ENCODE results near the gene TRNP1. TPM values are rescaled to one million over a fixed set of nuclear protein-coding genes. Genes with fewer than 3 reads are reported as not detected.
"Not testable (repeated sequence)": the region's sequence is repeated elsewhere in the genome, so short reads cannot be mapped to it uniquely, and the experiment has no call there.

TRNP1 gene, protein sequence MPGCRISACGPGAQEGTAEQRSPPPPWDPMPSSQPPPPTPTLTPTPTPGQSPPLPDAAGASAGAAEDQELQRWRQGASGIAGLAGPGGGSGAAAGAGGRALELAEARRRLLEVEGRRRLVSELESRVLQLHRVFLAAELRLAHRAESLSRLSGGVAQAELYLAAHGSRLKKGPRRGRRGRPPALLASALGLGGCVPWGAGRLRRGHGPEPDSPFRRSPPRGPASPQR
- 10 to 100 TPM in 1 of 4 donors, 1 to 10 TPM in 2, not detected in 1; 1.9 to 12.2 (median 3.2) TPM for total RNA-seq

- H3K4me1 ChIP-seq: peaks cover 0 to 33% (median 8%) of the 10 kb centered on the region in 4 donors
- peak; percentile 68 to 80 (median 79) for DNase-seq
- peak within 1 kb of the TSS; percentile 42 to 85 (median 67) for H3K4me3 ChIP-seq
- peak within 1 kb of the TSS in 3 of 4 donors; percentile 30 to 74 (median 66) for H3K27ac ChIP-seq
- peak in 1 of 2 donors; percentile 17 for TF ChIP-seq POLR2A (IDR thresholded peaks at IDR 0.05)
- TF ChIP-seq CTCF (IDR thresholded peaks at IDR 0.05): no peak
- H3K27me3 ChIP-seq: peaks cover 0 to 7% of the 10 kb centered on the region in 2 donors
- H3K36me3 ChIP-seq: no peaks in the 10 kb centered on the region
- no peaks in the 10 kb centered on the region for H3K9me3 ChIP-seq
Observed at GRCh38 chr1:26993237-26994019, at the start of gene TRNP1. Gene TRNP1 (plus strand): TSS chr1:26993692. CDS start chr1:26993787, 95 bp downstream.

- Histone ChIP-seq H3K36me3 (peaks cover 0 to 59% (median 3%) of the 10 kb centered on the region in 3 donors), H3K4me3 (no peak overlapping the region), H3K9me3 (no peaks in the 10 kb centered on the region), H3K27me3 (no peaks in the 10 kb centered on the region), H3K4me1 (peaks cover 0 to 18% (median 1%) of the 10 kb centered on the region in 4 donors), H3K27ac (peak overlapping the region in 1 of 4 donors; percentile 74)
- TF ChIP-seq POLR2A (IDR thresholded peaks at IDR 0.05) (no peak), CTCF (IDR thresholded peaks at IDR 0.05) (no peak)
- no peak for DNase-seq
Observed at GRCh38 chr1:26945138-26945537, 48.4 kb upstream of the TRNP1 start.

DNA sequence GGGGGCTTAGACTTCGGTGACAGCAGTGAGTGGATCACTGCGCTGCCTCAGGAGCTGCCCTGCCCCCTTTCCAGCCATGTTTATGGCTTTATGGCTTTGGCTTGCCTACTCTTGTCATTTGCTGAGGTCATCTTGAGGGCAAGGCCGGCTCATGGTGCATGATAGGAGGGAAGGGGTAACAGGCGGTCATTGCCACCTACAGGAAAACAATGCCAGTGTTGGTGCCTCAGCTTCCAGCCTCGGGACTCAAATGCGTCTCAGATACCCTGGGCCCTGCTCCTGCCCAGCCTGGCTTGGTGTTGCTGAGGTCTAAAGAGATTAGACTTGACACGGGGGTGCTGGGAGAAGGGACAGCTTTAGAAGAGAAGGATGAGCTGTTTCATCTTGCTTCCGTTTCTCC, 47.8 kb upstream of the TRNP1 start:
- peak overlapping the region in 2 of 4 donors; percentile 64 to 74 for H3K27ac ChIP-seq
- H3K9me3 ChIP-seq: no peaks in the 10 kb centered on the region
- peaks cover 0 to 59% (median 3%) of the 10 kb centered on the region in 3 donors for H3K36me3 ChIP-seq
- no peak overlapping the region for H3K4me3 ChIP-seq
- peak in 2 of 3 donors; percentile 83 to 89 for DNase-seq
- H3K27me3 ChIP-seq: no peaks in the 10 kb centered on the region
- H3K4me1 ChIP-seq: peaks cover 0 to 19% (median 1%) of the 10 kb centered on the region in 4 donors
- TF ChIP-seq POLR2A (IDR thresholded peaks at IDR 0.05) (no peak), CTCF (IDR thresholded peaks at IDR 0.05) (peak in 3 of 6 experiments; percentile 40 to 56 (median 49))

DNA sequence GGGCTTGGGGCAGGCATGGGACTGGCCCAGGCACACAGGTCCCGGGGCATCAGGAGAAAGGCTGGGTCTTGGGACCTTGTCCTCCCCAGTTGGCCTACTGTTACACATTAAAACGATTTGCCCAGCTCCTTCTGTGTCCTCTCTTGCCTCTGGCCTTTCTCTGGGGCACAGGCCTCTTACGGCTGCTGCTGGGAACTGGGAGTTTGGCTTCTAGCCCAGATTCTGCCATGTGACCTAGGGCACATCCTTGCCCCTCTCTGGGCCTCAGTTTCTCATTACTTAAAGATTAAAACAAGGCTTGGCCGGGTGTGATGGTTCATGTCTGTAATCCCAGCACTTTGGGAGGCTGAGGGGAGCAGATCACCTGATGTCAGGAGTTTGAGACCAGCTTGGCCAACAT, 47.2 kb upstream of the TRNP1 start:
- Histone ChIP-seq H3K9me3 (no peaks in the 10 kb centered on the region), H3K4me3 (no peak overlapping the region), H3K27ac (peak overlapping the region in 2 of 4 donors; percentile 64 to 74), H3K4me1 (peaks cover 0 to 19% (median 1%) of the 10 kb centered on the region in 4 donors), H3K36me3 (peaks cover 0 to 61% (median 3%) of the 10 kb centered on the region in 3 donors), H3K27me3 (no peaks in the 10 kb centered on the region)
- TF ChIP-seq POLR2A (IDR thresholded peaks at IDR 0.05): no peak
- no peak for TF ChIP-seq CTCF (IDR thresholded peaks at IDR 0.05)
- DNase-seq: no peak

DNA sequence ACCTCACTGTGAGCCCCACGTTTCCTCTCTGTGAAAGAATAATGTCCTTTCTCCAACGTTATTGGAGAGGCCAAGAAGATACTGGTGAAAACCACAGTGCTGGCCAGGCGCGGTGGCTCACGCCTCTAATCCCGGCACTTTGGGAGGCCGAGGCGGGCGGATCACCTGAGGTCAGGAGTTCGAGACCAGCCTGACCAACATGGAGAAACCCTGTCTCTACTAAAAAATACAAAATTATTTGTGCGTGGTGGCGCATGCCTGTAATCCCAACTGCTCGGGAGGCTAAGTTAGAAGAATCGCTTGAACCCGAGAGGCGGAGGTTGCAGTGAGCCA, 44.8 kb upstream of the TRNP1 start:
- not testable (repeated sequence) for DNase-seq, H3K4me3 ChIP-seq, H3K27me3 ChIP-seq, H3K27ac ChIP-seq, H3K9me3 ChIP-seq
- Histone ChIP-seq H3K4me1 (peaks cover 0 to 19% (median 1%) of the 10 kb centered on the region in 4 donors), H3K36me3 (peaks cover 0 to 43% (median 0%) of the 10 kb centered on the region in 3 donors)

Data from Peyer's patch (tissue), 4 donors.